Measurements from ENCODE around the gene ASB16.

Gene ASB16

GRCh38 chr17:44205962-44206824 lies 35.7 kb downstream of the ASB16 start:
- Histone ChIP-seq H3K27me3 (ENCODE audit: low read depth, low read length) (no peaks in the 10 kb centered on the region), H3K9ac (ENCODE audit: low read length) (no peak overlapping the region), H3K36me3 (replicated peaks; ENCODE audit: low read depth, low read length) (peaks cover 29% of the 10 kb centered on the region), H3K79me2 (ENCODE audit: low read length) (peaks cover 6% of the 10 kb centered on the region; the same call in 1 of the 2 replicates), H3K4me3 (ENCODE audit: low read length) (no peak overlapping the region), H3K4me2 (ENCODE audit: low read length) (no peak overlapping the region), H4K20me1 (ENCODE audit: insufficient read depth, low read length) (no peaks in the 10 kb centered on the region), H3K9me3 (ENCODE audit: insufficient read depth, low read length) (no peaks in the 10 kb centered on the region), H2AFZ (ENCODE audit: low read depth, low read length) (no peak overlapping the region), H3K4me1 (ENCODE audit: low read length) (peaks cover 28% of the 10 kb centered on the region), H3K27ac (ENCODE audit: low read length) (no peak overlapping the region)
- no peak for TF ChIP-seq CTCF (IDR thresholded peaks at IDR 0.05; ENCODE audit: low read depth, low read length)
- no peak for TF ChIP-seq EZH2phosphoT487 (IDR thresholded peaks at IDR 0.05; ENCODE audit: low read depth)

- no peak overlapping the region for H3K9ac ChIP-seq (ENCODE audit: low read length)
- peaks cover 35% of the 10 kb centered on the region for H3K36me3 ChIP-seq (replicated peaks; ENCODE audit: low read depth, low read length)
- no peaks in the 10 kb centered on the region for H3K9me3 ChIP-seq (ENCODE audit: insufficient read depth, low read length)
- H3K4me1 ChIP-seq (ENCODE audit: low read length) = peaks cover 32% of the 10 kb centered on the region
- no peak overlapping the region for H3K27ac ChIP-seq (ENCODE audit: low read length)
- H3K4me2 ChIP-seq (ENCODE audit: low read length) = no peak overlapping the region
- H4K20me1 ChIP-seq (ENCODE audit: insufficient read depth, low read length) = no peaks in the 10 kb centered on the region
- no peak overlapping the region for H3K4me3 ChIP-seq (ENCODE audit: low read length)
- H3K27me3 ChIP-seq (ENCODE audit: low read depth, low read length) = no peaks in the 10 kb centered on the region
- peaks cover 5% of the 10 kb centered on the region; the same call in 1 of the 2 replicates for H3K79me2 ChIP-seq (ENCODE audit: low read length)
- TF ChIP-seq CTCF (IDR thresholded peaks at IDR 0.05; ENCODE audit: low read depth, low read length) = no peak
- TF ChIP-seq EZH2phosphoT487 (IDR thresholded peaks at IDR 0.05; ENCODE audit: low read depth) = no peak
- no peak overlapping the region for H2AFZ ChIP-seq (ENCODE audit: low read depth, low read length)
Measured at GRCh38 chr17:44206825-44207155, 36.3 kb downstream of the ASB16 start.

GRCh38 chr17:44207319-44207718 lies 36.8 kb downstream of the ASB16 start:
- H3K79me2 ChIP-seq (ENCODE audit: low read length) = peaks cover 5% of the 10 kb centered on the region; the same call in 1 of the 2 replicates
- peaks cover 35% of the 10 kb centered on the region for H3K36me3 ChIP-seq (replicated peaks; ENCODE audit: low read depth, low read length)
- no peaks in the 10 kb centered on the region for H3K27me3 ChIP-seq (ENCODE audit: low read depth, low read length)
- no peak for TF ChIP-seq EZH2phosphoT487 (IDR thresholded peaks at IDR 0.05; ENCODE audit: low read depth)
- TF ChIP-seq CTCF (IDR thresholded peaks at IDR 0.05; ENCODE audit: low read depth, low read length) = no peak
- H4K20me1 ChIP-seq (ENCODE audit: insufficient read depth, low read length) = no peaks in the 10 kb centered on the region
- no peak overlapping the region for H3K9ac ChIP-seq (ENCODE audit: low read length)
- no peak overlapping the region for H3K27ac ChIP-seq (ENCODE audit: low read length)
- no peaks in the 10 kb centered on the region for H3K9me3 ChIP-seq (ENCODE audit: insufficient read depth, low read length)
- H3K4me2 ChIP-seq (ENCODE audit: low read length) = no peak overlapping the region
- H3K4me1 ChIP-seq (ENCODE audit: low read length) = peaks cover 33% of the 10 kb centered on the region
- H2AFZ ChIP-seq (ENCODE audit: low read depth, low read length) = no peak overlapping the region
- H3K4me3 ChIP-seq (ENCODE audit: low read length) = no peak overlapping the region

- H3K9ac ChIP-seq (ENCODE audit: low read length) = no peak overlapping the region
- H3K27ac ChIP-seq (ENCODE audit: low read length) = no peak overlapping the region
- H4K20me1 ChIP-seq (ENCODE audit: insufficient read depth, low read length) = no peaks in the 10 kb centered on the region
- peaks cover 37% of the 10 kb centered on the region for H3K36me3 ChIP-seq (replicated peaks; ENCODE audit: low read depth, low read length)
- TF ChIP-seq EZH2phosphoT487 (IDR thresholded peaks at IDR 0.05; ENCODE audit: low read depth) = no peak
- TF ChIP-seq CTCF (IDR thresholded peaks at IDR 0.05; ENCODE audit: low read depth, low read length) = no peak
- no peaks in the 10 kb centered on the region for H3K9me3 ChIP-seq (ENCODE audit: insufficient read depth, low read length)
- peaks cover 33% of the 10 kb centered on the region for H3K4me1 ChIP-seq (ENCODE audit: low read length)
- no peaks in the 10 kb centered on the region for H3K27me3 ChIP-seq (ENCODE audit: low read depth, low read length)
- no peak overlapping the region for H3K4me2 ChIP-seq (ENCODE audit: low read length)
- peaks cover 5% of the 10 kb centered on the region; the same call in 1 of the 2 replicates for H3K79me2 ChIP-seq (ENCODE audit: low read length)
- no peak overlapping the region for H3K4me3 ChIP-seq (ENCODE audit: low read length)
- H2AFZ ChIP-seq (ENCODE audit: low read depth, low read length) = no peak overlapping the region
Measured at GRCh38 chr17:44207743-44208142, 37.2 kb downstream of the ASB16 start.
